Measurements from ENCODE around the gene GJC1.
"Not testable (repeated sequence)": the region's sequence is repeated elsewhere in the genome, so short reads cannot be mapped to it uniquely, and the experiment has no call there.

The GJC1 gene

DNA sequence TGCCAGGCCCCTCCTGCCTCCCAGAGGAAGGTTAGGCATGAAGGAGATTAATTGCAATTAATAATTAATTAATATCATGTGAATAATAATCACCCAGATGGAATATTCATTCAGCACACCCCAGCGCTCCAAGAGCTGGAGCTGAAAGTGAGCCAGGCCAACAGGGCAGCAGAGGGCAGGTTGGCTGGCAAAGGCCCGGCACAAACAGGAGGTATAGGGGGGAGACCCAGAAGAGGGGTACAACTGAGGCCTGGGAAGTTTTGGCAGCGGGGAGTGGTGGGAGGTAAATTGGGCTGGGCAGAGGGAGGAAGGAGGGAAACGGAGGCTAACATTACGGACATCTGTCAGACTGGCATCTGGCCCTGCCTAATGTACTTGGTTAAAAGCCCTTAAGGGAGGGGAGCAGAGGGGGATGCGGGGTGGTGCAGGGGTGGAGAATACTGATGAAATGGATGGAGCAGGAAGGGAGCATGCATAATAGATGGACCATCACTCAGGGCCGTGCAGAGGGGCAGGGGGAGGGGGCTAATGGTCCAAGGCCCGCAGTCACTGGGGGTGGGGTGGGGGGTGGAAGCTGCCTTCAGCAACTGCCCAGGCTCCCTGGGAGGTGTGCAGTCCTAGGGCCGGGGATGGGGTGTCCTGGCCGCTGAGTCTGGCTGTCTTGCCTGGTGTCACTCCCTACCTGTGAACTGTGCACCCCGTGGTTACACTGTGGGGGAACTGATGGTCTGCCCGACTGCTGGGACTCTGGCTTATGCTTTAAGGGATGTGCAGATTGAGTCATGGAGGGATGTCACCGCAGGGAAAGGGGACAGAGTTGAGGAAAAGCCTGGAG lies 69.4 kb downstream of the GJC1 start:
- no peak for DNase-seq (ENCODE audit: low read depth, low spot score)

GRCh38 chr17:44759916-44760243 lies 70.2 kb downstream of the GJC1 start:
- no peak for DNase-seq (ENCODE audit: low read depth, low spot score)

DNA sequence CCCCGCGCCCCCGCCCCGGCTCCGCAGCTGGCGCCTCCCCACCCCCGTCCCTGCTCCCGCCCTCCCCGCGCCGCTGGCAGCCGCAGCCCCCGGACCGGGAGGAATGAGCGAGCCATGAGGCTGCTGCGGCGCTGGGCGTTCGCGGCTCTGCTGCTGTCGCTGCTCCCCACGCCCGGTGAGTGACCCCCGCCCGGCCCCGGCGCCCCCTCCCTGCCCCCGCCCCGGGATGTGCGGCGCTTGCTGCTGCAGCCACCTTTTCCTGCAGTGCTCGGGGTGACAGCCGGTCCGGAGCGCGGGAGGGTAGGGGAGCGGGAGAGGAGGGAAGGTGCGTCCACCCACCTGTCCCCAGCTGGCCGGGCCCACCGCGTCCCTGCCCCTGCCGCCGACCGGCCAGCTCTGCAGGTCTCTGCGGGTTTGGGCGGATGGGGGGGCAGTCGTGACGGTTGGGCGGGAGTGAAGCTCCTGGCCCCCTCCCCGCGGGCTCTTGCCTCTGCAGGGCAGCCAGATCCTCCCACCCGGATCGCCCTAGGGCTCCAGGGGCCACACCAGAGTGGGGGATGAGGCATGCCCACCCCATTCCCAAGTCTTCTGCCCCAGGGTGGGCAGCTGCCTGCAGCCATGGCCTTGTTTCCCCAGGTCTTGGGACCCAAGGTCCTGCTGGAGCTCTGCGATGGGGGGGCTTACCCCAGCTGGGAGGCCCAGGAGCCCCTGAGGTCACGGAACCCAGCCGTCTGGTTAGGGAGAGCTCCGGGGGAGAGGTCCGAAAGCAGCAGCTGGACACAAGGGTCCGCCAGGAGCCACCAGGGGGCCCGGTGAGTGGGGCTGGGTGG lies 70.8 kb downstream of the GJC1 start:
- DNase-seq (ENCODE audit: low read depth, low spot score) = no peak

DNA sequence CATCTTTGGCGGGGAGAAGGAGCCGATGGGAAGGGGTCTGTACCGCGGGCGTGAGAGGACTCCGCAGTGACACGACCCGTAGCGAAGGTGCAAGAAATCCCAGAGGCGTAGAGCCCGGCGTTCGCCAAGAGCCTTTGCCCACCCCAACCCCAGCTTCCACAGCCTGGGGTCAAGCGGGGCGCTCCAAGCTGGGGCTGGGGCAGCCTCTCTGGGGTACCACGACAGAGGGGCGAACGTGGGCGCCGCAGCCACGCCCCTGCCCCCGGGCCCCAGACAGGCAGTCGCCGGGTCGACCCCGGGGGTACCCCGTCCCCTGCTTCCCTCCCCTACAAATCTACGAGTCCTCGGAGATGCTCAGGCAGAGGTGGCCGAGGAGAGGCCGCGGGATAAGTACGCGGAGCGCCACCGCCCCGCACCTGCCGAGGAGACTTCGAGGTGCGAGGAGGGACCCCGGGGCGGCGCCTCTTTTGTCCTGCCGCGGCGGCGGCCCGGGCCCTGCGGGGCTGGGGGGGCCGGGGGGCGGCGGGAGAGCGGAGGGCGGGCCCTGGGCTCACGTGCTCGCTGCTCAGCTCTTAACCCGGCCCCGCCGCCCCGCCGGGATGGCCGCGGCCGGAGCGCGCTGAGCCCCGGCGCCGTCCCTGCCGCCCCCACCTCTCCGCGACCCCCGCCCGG lies 71.5 kb downstream of the GJC1 start, which contains the start of gene ADAM11:
ADAM11 (plus strand) TSS at position 575 of the 672 bp plus-strand sequence. CDS start 212 bp downstream, outside the sequence.
- no peak for DNase-seq (ENCODE audit: low read depth, low spot score)

GRCh38 chr17:44757918-44758413 lies 72.1 kb downstream of the GJC1 start:
- DNase-seq (ENCODE audit: low read depth, low spot score) = no peak

DNA sequence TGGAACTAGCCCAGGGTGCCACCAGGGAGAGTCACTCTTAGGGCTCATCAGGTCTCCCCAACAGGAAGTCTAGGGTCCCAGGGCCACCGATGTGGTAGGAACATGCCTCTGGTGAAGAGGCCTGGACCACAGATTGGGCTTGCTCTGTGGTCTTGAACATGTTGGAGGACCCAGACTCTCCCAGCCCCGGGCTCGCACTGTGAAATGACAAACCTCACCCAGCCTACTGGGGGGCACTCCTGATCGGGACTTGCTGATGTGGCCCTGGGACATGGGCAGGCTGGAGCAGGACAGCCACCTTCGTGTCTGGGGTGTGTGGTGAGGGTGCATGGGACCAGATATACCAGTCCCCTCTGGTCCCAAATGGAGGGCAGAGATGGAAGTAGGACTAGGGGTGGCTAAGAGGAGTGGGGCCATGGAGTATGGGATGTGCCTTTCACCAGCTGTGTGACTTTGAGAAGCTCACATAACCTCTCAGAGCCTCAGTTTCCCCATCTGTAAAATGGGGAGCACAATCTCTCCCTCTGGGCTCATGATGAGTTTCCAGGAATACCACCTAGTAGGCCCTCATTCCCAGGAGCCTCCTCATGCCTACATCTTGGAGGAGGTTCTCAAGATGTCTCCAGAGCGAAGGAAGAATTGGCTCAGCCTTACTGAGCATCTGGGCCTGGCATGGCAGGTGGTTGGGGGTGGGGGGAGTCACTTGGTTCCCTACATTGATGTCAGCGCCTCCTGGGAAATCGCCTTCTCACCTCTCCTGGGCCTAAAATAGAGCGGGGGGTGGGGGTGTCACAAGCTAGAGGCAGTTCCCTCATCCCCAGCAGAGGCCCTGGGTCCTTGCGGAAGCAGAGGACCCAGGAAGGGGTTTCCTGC lies 72.8 kb downstream of the GJC1 start:
- DNase-seq (ENCODE audit: low read depth, low spot score) = no peak

- not testable (repeated sequence) for DNase-seq (ENCODE audit: low read depth, low spot score)
Measured at GRCh38 chr17:44755180-44755579, 74.9 kb downstream of the GJC1 start.

GRCh38 chr17:44754276-44754675 lies 75.8 kb downstream of the GJC1 start:
- no peak for DNase-seq (ENCODE audit: low read depth, low spot score)

- no peak for DNase-seq (ENCODE audit: low read depth, low spot score)
Measured at GRCh38 chr17:44752953-44753861, 76.9 kb downstream of the GJC1 start.

- DNase-seq (ENCODE audit: low read depth, low spot score) = no peak
Measured at GRCh38 chr17:44751806-44752205, 78.3 kb downstream of the GJC1 start.

DNA sequence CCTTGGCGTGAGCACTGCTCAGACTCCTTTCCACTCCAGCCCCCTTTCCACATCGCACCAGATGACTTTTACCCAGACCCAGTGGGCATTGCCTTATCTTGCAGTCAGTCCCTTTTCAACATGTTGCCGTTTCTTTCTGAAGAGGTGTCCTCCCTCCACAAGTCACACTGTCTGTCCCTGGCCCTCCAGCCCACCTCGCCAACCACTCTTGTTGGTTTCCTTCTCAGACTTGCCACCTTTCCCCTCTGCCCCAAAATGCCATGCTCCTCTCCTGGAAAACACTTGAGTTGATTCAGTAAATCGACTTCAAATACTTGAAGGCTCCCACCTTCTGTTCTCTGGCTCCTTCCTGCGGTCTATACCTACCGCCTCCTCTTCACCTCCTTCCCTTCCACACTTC lies 78.8 kb downstream of the GJC1 start:
- no peak for DNase-seq (ENCODE audit: low read depth, low spot score)

DNA sequence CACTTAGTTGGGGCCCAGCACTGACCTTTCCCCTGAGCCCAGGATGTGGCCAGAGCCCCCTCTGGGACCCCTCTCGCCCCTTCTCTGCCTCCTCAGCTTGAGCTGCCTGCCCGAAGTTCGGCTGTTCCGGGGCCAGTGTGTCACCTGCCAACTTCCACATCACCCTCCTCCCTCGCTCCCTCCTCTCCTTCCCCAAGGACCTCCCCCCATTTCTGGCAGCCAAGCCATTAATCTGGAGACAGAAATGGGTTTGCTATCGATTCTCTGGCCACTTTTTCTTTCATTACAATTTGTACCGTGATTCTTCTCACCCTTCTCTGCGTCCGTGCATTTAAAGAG lies 80.1 kb downstream of the GJC1 start:
- DNase-seq (ENCODE audit: low read depth, low spot score) = no peak

GRCh38 chr17:44749076-44749979 lies 80.8 kb downstream of the GJC1 start:
- no peak for DNase-seq (ENCODE audit: low read depth, low spot score)
